ENCODE results near the gene AFMID.
A peak's percentile ranks its signal among the peaks of the same experiment; 100 is the strongest.

The AFMID gene

DNA sequence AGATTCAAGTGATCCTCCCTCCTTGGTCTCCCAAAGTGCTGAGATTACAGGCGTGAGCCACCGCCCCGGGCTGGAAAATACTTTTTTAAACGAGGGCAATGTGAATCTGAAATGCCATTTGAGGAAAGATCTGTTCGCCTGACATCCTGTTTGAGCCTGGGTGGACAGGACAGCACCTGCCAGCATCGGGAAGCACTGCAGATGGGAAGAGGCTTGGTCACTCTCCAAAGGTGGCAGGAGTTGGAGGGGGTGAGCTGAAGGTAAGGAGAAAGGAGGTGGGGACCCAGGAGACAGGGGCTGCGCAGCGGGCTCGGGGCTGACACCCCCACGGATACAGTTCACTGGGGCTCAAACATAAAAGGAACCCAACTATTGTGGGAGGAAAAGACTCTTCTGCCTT lies 22.9 kb downstream of the AFMID start:
- H3K9me3 ChIP-seq (ENCODE audit: insufficient read depth, low read depth, low read length): no peaks in the 10 kb centered on the region
- H3K4me3 ChIP-seq (ENCODE audit: low read length): no peak overlapping the region
- WGBS: 92% methylated on average over 10 of the region's 10 CpGs
- peaks cover 18% of the 10 kb centered on the region for H3K36me3 ChIP-seq (ENCODE audit: insufficient read depth, low read length)
- H3K27ac ChIP-seq (ENCODE audit: low read depth, low read length): no peak overlapping the region
- no peak overlapping the region for H3K9ac ChIP-seq (ENCODE audit: low read depth, low read length)
- no peaks in the 10 kb centered on the region; the same call in 1 of the 2 replicates for H3K27me3 ChIP-seq (ENCODE audit: insufficient read depth, low read length)
- peaks cover 4% of the 10 kb centered on the region; the same call in 1 of the 2 replicates for H3K4me1 ChIP-seq (ENCODE audit: insufficient read depth, low read length)

DNA sequence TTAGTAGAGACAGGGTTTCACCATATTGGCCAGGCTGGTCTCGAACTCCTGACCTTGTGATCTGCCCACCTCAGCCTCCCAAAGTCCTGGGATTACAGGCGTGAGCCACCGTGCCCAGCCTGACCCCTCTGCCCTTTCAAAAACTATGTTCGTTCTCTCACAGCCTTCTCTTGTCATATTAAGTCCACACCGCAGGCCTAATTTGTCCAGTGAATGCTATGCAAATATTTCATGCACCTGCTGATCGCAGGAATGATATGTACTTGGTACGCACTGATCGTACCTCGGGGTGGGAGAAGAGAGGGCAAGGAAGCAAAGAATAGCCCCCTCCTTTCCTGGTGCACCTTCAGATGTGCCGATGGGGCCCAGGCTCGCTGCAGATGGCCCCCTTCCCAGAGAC lies 23.9 kb downstream of the AFMID start:
- Histone ChIP-seq H3K9me3 (ENCODE audit: insufficient read depth, low read depth, low read length) (no peaks in the 10 kb centered on the region), H3K27me3 (ENCODE audit: insufficient read depth, low read length) (no peaks in the 10 kb centered on the region; the same call in 1 of the 2 replicates), H3K9ac (ENCODE audit: low read depth, low read length) (no peak overlapping the region), H3K27ac (ENCODE audit: low read depth, low read length) (no peak overlapping the region), H3K4me1 (ENCODE audit: insufficient read depth, low read length) (peaks cover 9% of the 10 kb centered on the region; the same call in 1 of the 2 replicates), H3K36me3 (ENCODE audit: insufficient read depth, low read length) (peaks cover 9% of the 10 kb centered on the region), H3K4me3 (ENCODE audit: low read length) (no peak overlapping the region)
- 93% methylated on average over 11 of the region's 11 CpGs for WGBS

GRCh38 chr17:78214016-78214705 lies 27.0 kb downstream of the AFMID start, which contains the start of gene BIRC5:
Gene BIRC5 (plus strand): TSS chr17:78214253. CDS start chr17:78214317, 64 bp downstream.
- Histone ChIP-seq H3K27ac (ENCODE audit: low read depth, low read length) (peak within 1 kb of the TSS; percentile 55), H3K9me3 (ENCODE audit: insufficient read depth, low read depth, low read length) (no peaks in the 10 kb centered on the region), H3K4me3 (ENCODE audit: low read length) (peak within 1 kb of the TSS; percentile 85), H3K4me1 (ENCODE audit: insufficient read depth, low read length) (peaks cover 13% of the 10 kb centered on the region; the same call in 1 of the 2 replicates), H3K36me3 (ENCODE audit: insufficient read depth, low read length) (peaks cover 22% of the 10 kb centered on the region), H3K9ac (ENCODE audit: low read depth, low read length) (peak within 1 kb of the TSS; percentile 81), H3K27me3 (ENCODE audit: insufficient read depth, low read length) (no peaks in the 10 kb centered on the region; the same call in 1 of the 2 replicates)
- under 1% methylated on average over 60 of the region's 60 CpGs for WGBS

GRCh38 chr17:78214706-78215061 lies 27.5 kb downstream of the AFMID start:
- WGBS: 9% methylated on average over 5 of the region's 5 CpGs
- H3K36me3 ChIP-seq (ENCODE audit: insufficient read depth, low read length): peaks cover 27% of the 10 kb centered on the region
- H3K9me3 ChIP-seq (ENCODE audit: insufficient read depth, low read depth, low read length): no peaks in the 10 kb centered on the region
- H3K27ac ChIP-seq (ENCODE audit: low read depth, low read length): peak overlapping the region; percentile 55
- peak overlapping the region; percentile 81 for H3K9ac ChIP-seq (ENCODE audit: low read depth, low read length)
- H3K27me3 ChIP-seq (ENCODE audit: insufficient read depth, low read length): no peaks in the 10 kb centered on the region; the same call in 1 of the 2 replicates
- H3K4me3 ChIP-seq (ENCODE audit: low read length): peak overlapping the region; percentile 85
- H3K4me1 ChIP-seq (ENCODE audit: insufficient read depth, low read length): peaks cover 19% of the 10 kb centered on the region

- Histone ChIP-seq H3K9ac (ENCODE audit: low read depth, low read length) (peak overlapping the region; percentile 24; the same call in 1 of the 2 replicates), H3K36me3 (ENCODE audit: insufficient read depth, low read length) (peaks cover 69% of the 10 kb centered on the region)
Observed at GRCh38 chr17:78219396-78220150, 32.4 kb downstream of the AFMID start.

GRCh38 chr17:78223061-78223460 lies 35.9 kb downstream of the AFMID start:
- Histone ChIP-seq H3K9ac (ENCODE audit: low read depth, low read length) (no peak overlapping the region), H3K36me3 (ENCODE audit: insufficient read depth, low read length) (peaks cover 59% of the 10 kb centered on the region), H3K27ac (ENCODE audit: low read depth, low read length) (no peak overlapping the region), H3K27me3 (ENCODE audit: insufficient read depth, low read length) (no peaks in the 10 kb centered on the region), H3K9me3 (ENCODE audit: insufficient read depth, low read depth, low read length) (no peaks in the 10 kb centered on the region), H3K4me3 (ENCODE audit: low read length) (no peak overlapping the region), H3K4me1 (ENCODE audit: insufficient read depth, low read length) (peaks cover 12% of the 10 kb centered on the region)
- WGBS: 97% methylated on average over 4 of the region's 4 CpGs

More at GRCh38 chr17:78219396-78220150, 32.4 kb downstream of the AFMID start:
- H3K4me1 ChIP-seq (ENCODE audit: insufficient read depth, low read length): peaks cover 22% of the 10 kb centered on the region
- H3K9me3 ChIP-seq (ENCODE audit: insufficient read depth, low read depth, low read length): no peaks in the 10 kb centered on the region
- no peaks in the 10 kb centered on the region for H3K27me3 ChIP-seq (ENCODE audit: insufficient read depth, low read length)
- H3K27ac ChIP-seq (ENCODE audit: low read depth, low read length): no peak overlapping the region; the same call in 1 of the 2 replicates
- 85% methylated on average over 11 of the region's 11 CpGs for WGBS
- no peak overlapping the region for H3K4me3 ChIP-seq (ENCODE audit: low read length)

DNA sequence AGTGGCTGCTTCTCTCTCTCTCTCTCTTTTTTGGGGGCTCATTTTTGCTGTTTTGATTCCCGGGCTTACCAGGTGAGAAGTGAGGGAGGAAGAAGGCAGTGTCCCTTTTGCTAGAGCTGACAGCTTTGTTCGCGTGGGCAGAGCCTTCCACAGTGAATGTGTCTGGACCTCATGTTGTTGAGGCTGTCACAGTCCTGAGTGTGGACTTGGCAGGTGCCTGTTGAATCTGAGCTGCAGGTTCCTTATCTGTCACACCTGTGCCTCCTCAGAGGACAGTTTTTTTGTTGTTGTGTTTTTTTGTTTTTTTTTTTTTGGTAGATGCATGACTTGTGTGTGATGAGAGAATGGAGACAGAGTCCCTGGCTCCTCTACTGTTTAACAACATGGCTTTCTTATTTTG lies 36.6 kb downstream of the AFMID start:
- 98% methylated on average over 3 of the region's 3 CpGs for WGBS
- Histone ChIP-seq H3K4me3 (ENCODE audit: low read length) (no peak overlapping the region), H3K4me1 (ENCODE audit: insufficient read depth, low read length) (peaks cover 12% of the 10 kb centered on the region), H3K27me3 (ENCODE audit: insufficient read depth, low read length) (no peaks in the 10 kb centered on the region), H3K9me3 (ENCODE audit: insufficient read depth, low read depth, low read length) (no peaks in the 10 kb centered on the region), H3K9ac (ENCODE audit: low read depth, low read length) (no peak overlapping the region), H3K27ac (ENCODE audit: low read depth, low read length) (no peak overlapping the region), H3K36me3 (ENCODE audit: insufficient read depth, low read length) (peaks cover 58% of the 10 kb centered on the region)

DNA sequence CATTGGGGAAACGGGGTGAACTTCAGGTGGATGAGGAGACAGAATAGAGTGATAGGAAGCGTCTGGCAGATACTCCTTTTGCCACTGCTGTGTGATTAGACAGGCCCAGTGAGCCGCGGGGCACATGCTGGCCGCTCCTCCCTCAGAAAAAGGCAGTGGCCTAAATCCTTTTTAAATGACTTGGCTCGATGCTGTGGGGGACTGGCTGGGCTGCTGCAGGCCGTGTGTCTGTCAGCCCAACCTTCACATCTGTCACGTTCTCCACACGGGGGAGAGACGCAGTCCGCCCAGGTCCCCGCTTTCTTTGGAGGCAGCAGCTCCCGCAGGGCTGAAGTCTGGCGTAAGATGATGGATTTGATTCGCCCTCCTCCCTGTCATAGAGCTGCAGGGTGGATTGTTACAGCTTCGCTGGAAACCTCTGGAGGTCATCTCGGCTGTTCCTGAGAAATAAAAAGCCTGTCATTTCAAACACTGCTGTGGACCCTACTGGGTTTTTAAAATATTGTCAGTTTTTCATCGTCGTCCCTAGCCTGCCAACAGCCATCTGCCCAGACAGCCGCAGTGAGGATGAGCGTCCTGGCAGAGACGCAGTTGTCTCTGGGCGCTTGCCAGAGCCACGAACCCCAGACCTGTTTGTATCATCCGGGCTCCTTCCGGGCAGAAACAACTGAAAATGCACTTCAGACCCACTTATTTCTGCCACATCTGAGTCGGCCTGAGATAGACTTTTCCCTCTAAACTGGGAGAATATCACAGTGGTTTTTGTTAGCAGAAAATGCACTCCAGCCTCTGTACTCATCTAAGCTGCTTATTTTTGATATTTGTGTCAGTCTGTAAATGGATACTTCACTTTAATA lies 37.3 kb downstream of the AFMID start:
- Histone ChIP-seq H3K9ac (ENCODE audit: low read depth, low read length) (no peak overlapping the region), H3K4me1 (ENCODE audit: insufficient read depth, low read length) (peaks cover 5% of the 10 kb centered on the region), H3K27me3 (ENCODE audit: insufficient read depth, low read length) (no peaks in the 10 kb centered on the region), H3K4me3 (ENCODE audit: low read length) (no peak overlapping the region), H3K27ac (ENCODE audit: low read depth, low read length) (no peak overlapping the region), H3K36me3 (ENCODE audit: insufficient read depth, low read length) (peaks cover 51% of the 10 kb centered on the region), H3K9me3 (ENCODE audit: insufficient read depth, low read depth, low read length) (no peaks in the 10 kb centered on the region)
- WGBS: 94% methylated on average over 27 of the region's 27 CpGs

DNA sequence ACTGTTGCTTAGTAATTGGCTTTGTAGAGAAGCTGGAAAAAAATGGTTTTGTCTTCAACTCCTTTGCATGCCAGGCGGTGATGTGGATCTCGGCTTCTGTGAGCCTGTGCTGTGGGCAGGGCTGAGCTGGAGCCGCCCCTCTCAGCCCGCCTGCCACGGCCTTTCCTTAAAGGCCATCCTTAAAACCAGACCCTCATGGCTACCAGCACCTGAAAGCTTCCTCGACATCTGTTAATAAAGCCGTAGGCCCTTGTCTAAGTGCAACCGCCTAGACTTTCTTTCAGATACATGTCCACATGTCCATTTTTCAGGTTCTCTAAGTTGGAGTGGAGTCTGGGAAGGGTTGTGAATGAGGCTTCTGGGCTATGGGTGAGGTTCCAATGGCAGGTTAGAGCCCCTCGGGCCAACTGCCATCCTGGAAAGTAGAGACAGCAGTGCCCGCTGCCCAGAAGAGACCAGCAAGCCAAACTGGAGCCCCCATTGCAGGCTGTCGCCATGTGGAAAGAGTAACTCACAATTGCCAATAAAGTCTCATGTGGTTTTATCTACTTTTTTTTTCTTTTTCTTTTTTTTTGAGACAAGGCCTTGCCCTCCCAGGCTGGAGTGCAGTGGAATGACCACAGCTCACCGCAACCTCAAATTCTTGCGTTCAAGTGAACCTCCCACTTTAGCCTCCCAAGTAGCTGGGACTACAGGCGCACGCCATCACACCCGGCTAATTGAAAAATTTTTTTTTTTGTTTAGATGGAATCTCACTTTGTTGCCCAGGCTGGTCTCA lies 38.1 kb downstream of the AFMID start:
- Histone ChIP-seq H3K9me3 (ENCODE audit: insufficient read depth, low read depth, low read length) (no peaks in the 10 kb centered on the region), H3K36me3 (ENCODE audit: insufficient read depth, low read length) (peaks cover 46% of the 10 kb centered on the region), H3K27me3 (ENCODE audit: insufficient read depth, low read length) (peaks cover 5% of the 10 kb centered on the region), H3K9ac (ENCODE audit: low read depth, low read length) (no peak overlapping the region), H3K4me1 (ENCODE audit: insufficient read depth, low read length) (no peaks in the 10 kb centered on the region), H3K4me3 (ENCODE audit: low read length) (no peak overlapping the region), H3K27ac (ENCODE audit: low read depth, low read length) (no peak overlapping the region)
- WGBS: 90% methylated on average over 16 of the region's 16 CpGs

GRCh38 chr17:78226055-78226758 lies 39.0 kb downstream of the AFMID start:
- H3K4me1 ChIP-seq (ENCODE audit: insufficient read depth, low read length): no peaks in the 10 kb centered on the region
- no peak overlapping the region for H3K4me3 ChIP-seq (ENCODE audit: low read length)
- no peak overlapping the region for H3K9ac ChIP-seq (ENCODE audit: low read depth, low read length)
- no peak overlapping the region for H3K27ac ChIP-seq (ENCODE audit: low read depth, low read length)
- 83% methylated on average over 11 of the region's 12 CpGs for WGBS
- no peaks in the 10 kb centered on the region for H3K9me3 ChIP-seq (ENCODE audit: insufficient read depth, low read depth, low read length)
- peaks cover 37% of the 10 kb centered on the region for H3K36me3 ChIP-seq (ENCODE audit: insufficient read depth, low read length)
- H3K27me3 ChIP-seq (ENCODE audit: insufficient read depth, low read length): peaks cover 15% of the 10 kb centered on the region

Measured in HUES64 (cell line).